ENCODE measurements around the gene DHRSX.
"Not testable (repeated sequence)": the region's sequence is repeated elsewhere in the genome, so short reads cannot be mapped to it uniquely, and the experiment has no call there.

The DHRSX gene

DNA sequence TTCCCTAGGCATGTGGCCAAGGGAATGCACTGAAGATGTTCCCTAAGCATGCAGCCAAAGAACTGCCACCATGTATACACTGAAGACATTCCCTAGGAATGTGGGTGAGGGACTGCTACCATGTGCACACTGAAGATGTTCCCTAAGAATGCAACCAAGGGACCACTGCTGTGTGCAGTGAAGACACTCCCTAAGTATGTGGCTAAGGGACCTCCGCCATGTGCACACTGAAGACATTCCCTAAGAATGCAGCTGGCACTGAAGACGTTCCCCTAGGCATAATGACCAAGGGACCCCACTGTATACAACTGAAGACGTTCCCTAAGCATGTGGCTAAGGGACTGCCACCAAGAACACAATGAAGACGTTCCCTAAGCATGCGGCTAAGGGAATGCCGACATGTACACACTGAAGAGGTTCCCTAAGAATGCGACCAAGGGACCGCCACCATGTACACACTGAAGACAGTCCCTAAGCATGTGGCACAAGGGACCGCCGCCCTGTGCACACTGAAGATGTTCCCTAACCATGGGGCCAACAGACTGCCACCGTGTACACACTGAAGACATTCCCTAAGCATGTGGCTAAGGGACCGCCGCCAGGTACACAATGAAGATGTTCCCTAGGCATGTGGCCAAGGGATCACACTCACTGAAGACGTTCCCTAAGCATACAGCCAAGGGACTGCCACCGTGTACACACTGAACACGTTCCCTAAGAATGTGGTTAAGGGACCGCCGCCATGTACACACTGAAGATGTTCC lies 25.6 kb downstream of the DHRSX start:
- no peak for DNase-seq (ENCODE audit: low spot score)

DNA sequence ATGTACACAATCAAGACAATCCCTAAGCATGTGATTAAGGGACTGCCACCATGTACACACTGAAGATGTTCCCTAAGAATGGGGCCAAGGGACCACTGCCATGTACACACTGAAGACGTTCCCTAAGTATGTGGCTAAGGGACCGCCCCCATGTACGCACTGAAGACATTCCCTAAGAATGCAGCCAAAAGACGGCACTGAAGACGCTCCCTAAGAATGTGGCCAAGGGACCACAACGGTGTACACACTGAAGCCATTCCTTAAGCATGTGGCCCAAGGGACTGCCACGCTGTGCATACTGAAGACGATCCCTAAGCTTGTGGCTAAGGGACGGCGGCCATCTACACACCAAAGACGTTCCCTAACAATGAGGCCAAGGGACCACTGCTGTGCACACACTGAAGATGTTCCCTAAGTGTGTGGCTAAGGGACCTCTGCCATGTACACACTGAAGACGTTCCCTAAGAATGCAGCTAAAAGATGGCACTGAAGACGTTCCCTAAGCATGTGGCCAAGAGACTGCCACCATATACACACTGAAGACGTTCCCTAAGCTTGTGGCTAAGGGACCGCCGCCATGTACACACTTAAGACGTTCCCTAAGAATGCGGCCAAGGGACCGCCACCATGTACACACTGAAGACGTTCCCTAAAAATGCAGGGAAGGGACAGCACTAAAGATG lies 26.4 kb downstream of the DHRSX start:
- no peak for DNase-seq (ENCODE audit: low spot score)

DNA sequence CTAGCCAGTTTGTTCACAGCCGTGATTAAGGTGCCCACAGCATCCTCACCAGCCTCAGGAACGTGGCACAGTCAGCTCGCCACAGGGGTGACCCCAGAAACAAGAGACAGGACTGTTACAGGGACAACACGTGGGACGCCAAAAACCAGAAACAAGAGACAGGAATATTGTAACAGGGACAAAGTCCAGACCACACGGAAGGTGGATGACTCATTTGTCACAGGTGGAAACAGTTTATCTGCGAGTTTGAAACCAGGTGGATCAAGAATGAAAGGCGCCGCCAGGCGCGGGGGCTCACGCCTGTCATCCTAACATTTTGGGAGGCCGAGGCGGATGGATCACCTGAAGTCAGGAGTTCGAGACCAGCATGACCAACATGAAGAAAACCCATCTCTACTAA lies 27.7 kb downstream of the DHRSX start:
- DNase-seq (ENCODE audit: low spot score) = not testable (repeated sequence)

DNA sequence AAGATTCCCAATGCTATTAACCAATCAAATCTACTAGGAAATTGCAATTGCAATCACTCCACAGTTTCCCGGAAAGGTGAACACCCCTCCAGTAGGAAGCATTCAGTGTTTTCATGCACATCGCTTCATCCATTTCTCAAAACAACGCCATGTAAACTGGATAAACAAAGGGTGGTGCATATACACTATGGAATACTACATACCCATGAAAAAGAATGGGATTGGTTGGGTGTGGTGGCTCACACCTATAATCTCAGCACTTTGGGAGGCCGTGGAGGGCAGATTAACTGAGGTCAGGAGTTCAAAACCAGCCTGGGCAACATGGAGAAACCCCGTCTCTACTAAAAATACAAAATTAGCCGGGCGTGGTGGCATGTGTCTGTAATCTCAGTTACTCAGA lies 29.1 kb downstream of the DHRSX start:
- DNase-seq (ENCODE audit: low spot score) = no peak

DNA sequence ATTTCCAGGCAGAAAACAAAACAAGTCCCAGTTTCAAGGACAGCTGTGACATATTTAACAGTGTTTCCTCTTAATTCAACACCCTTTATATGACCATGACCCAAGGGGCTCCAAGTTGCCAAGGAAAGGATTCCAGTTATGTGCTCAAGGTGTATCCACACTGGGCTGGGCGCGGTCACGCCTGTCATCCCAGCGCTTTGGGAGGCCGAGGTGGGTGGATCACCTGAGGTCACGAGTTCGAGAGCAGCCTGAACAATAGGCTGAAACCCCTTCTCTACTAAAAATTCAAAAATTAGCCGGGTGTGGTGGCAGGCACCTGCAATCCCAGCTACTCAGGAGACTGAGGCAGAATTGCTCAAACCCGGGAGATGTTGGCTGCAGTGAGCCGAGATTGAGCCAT lies 29.6 kb downstream of the DHRSX start:
- not testable (repeated sequence) for DNase-seq (ENCODE audit: low spot score)

DNA sequence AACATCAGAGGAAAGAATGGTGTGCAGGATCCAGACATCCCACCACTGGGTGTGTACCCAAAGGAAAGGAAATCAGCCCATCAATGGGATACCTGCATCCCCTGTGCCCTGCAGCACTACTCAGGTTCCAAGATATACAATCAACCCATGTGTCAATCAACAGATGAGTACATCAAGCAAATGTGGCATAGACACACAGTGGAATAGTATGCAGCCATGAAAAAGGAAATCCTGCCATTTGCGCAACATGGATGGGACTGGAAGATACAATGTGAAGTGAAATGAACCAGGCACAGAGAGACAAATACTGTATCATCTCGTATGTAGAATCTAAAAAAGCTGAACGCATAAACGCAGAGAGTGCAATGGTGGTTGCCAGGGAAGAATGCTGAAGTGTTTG lies 30.9 kb downstream of the DHRSX start:
- not testable (repeated sequence) for DNase-seq (ENCODE audit: low spot score)

DNA sequence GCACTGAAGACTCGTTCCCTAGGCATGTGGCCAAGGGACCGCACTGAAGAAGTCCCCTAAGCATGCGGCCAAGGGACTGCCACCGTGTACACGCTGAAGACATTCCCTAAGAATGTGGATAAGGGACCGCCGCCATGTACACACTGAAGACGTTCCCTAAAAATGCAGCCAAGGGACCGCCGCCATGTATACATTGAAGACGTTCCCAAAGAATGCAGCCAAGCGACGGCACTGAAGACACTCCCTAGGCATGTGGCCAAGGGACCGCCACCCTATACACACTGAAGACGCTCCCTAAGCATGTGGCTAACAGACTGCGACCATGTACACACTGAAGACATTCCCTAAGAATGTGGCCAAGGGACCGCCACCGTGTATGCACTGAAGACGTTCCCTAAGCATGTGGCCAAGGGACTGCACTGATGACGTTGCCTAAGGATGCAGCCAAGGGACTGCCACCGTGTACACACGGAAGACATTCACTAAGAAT lies 31.5 kb downstream of the DHRSX start:
- DNase-seq (ENCODE audit: low spot score) = no peak

DNA sequence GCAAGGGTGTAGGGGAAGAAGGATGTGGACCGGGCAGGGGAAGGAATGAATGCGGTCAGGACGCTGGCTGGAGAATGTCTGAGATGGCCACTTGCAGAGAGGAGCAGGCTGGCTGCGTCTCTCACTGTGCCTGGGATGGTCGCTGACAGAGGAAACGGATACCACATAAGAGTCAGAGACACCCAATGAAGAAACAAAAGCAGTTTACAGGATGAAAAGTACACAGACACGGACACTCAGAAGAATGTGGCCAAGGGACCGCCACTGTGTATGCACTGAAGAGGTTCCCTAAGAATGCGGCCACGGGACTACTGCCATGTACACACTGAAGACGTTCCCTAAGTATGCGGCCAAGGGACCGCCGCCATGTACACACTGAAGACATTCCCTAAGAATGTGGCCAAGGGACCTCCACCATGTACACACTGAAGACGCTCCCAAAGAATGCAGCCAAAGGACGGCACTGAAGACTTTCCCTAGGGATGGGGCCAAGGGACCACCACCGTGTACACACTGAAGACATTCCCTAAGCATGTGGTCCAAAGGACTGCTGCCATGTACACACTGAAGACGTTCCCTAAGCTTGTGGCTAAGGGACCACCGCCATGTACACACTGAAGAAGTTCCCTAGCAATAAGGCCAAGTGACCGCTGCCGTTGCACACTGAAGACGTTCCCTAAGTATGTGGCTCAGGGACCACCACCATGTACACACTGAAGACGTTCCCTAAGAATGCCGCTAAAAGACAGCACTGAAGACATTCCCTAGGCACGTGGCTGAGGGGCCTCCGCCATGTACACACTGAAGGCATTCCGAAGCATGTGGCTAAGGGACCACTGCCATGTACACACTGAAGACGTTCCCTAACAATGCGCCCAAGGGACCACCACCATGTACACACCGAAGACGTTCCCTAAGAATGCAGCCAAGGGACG lies 32.2 kb downstream of the DHRSX start:
- no peak for DNase-seq (ENCODE audit: low spot score)

DNA sequence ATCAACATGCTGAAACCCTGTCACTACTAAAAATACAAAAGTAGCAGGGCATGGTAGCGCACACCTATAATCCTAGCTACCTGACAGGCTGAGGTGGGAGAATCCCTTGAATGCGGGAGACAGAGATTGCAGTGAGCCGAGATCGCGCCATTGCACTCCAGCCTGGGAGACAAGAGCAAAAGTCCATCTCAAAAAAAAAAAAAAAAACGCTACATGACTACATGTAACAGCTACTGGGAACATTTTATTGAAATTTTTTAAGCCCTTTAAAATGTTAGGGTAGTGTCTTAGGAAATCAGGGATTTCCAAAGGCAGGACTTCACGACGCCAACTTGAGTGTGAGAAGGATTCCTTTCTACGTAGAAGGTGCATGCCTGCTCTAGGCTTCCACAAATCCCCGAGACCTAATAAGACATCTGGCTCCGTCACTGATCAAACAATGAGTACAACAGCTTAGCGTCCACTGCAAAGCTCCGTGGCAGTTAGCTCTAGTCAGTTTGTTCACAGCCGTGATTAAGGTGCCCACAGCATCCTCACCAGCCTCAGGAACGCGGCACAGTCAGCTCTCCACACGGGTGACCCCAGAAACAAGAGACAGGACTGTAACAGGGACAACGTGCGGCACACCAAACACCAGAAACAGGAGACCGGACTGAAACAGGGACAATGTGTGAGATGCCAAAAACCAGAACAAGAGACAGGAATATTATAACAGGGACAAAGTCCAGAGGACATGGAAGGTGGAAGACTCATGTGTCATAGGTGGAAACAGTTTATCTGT lies 33.7 kb downstream of the DHRSX start:
- no peak for DNase-seq (ENCODE audit: low spot score)

DNA sequence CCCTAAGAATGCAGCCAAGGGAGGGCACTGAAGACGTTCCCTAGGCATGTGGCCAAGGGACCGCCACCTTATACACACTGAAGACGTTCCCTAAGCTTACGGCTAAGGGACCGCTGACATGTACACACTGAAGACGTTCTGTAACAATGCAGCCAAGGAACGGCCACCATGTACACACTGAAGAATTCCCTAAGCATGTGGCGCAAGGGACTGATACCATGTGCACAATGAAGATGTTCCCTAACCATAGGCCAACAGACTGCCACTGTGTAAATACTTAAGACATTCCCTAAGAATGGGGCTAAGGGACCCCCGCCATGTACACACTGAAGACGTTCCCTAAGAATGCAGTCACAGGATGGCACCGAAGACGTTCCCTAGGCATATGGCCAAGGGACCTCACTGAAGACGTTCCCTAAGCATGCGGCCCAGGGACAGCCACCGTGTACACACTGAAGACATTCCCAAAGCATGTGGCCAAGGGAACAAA lies 36.1 kb downstream of the DHRSX start:
- DNase-seq (ENCODE audit: low spot score) = no peak

DNA sequence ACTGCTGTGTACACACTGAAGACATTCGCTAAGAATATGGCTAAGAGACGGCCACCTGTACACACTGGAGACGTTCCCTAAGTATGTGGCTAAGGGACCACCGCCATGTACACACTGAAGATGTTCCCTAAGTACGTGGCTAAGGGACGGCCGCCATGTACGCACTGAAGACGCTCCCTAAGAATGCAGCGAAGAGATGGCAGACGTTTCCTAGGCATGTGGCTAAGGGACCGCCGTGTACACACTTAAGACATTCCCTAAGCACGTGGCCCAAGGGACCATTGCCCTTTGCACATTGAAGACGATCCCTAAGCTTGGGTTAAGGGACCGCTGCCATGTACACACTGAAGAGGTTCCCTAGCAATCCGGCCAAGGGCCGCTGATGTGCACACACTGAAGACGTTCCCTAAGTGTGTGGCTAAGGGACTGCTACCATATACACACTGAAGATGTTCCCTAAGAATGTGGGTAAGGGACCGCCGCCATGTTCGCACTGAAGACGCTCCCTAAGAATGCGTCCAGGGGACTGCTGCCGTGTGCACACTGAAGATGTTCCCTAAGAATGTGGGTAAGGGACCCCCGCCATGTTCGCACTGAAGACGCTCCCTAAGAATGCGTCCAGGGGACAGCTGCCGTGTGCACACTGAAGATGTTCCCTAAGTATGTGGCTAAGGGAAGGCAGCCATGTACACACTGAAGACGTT lies 36.7 kb downstream of the DHRSX start:
- no peak for DNase-seq (ENCODE audit: low spot score)

DNA sequence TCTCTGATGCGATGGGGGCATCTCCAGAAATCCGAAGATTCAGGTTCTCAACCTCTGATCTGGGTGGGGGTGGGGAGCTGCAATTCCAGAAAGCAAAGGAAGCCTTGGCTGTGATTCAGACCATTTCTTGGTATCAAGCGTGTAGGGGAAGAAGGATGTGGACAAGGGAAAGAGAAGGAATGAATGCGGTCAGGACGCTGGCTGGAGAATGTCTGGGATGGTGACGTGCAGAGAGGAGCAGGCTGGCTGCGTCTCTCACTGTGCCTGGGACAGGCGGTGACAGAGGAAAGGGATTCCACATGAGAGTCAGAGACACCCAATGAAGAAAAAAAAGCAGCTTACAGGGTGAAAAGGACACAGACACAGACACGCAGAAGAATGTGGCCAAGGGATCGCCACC lies 37.3 kb downstream of the DHRSX start:
- DNase-seq (ENCODE audit: low spot score) = not testable (repeated sequence)

DNA sequence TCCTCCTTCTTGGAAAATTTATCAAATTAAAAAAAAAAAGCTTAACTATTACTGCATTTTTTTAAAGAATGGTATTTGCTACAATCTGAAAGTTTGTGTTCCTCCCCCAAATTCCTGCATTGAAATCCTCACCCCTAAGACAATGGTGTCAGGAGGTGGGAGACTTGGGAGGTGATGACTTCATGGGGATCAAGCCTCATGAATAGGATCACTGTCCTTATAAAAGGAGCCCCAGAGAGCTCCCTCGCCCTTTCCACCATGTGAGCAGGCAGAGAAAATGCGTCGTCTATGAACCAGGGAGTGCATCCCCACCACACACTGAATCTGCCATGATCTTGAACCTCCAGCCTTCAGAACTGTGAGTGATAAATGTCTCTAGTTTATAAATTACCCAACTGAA lies 38.0 kb downstream of the DHRSX start:
- no peak for DNase-seq (ENCODE audit: low spot score)

DNA sequence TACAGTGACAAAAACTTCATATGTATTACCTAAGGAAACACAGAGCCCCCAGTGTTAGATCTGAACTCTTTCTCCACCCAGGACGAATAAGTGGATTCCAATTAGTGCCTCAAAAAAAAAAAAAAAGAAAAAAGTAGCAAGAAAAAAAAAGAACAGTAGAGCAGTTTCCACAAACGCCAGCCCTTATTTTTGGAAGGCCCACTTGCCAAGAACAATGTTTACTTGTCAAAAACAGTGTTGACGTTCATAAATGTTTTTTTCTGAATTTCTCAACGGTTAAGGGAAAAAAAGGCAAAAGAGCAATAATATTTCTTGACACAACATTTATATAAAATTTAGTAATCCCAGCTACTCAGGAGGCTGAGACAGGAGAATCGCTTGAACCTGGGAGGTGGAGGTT lies 38.7 kb downstream of the DHRSX start:
- DNase-seq (ENCODE audit: low spot score) = no peak

DNA sequence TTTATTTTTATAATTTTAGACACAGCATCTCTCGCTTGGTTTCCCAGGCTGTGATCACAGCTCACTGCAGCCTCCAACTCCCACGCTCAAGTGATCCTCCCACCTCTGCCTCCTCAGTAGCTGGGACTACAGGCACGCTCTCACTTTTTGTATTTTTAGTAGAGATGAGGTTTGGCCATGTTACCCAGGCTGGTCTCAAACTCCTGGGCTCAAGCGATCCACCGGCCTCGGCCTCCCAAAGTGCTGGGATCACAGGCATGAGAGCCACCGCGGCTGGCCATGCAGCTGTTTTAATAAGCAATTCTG lies 39.1 kb downstream of the DHRSX start:
- no peak for DNase-seq (ENCODE audit: low spot score)

DNA sequence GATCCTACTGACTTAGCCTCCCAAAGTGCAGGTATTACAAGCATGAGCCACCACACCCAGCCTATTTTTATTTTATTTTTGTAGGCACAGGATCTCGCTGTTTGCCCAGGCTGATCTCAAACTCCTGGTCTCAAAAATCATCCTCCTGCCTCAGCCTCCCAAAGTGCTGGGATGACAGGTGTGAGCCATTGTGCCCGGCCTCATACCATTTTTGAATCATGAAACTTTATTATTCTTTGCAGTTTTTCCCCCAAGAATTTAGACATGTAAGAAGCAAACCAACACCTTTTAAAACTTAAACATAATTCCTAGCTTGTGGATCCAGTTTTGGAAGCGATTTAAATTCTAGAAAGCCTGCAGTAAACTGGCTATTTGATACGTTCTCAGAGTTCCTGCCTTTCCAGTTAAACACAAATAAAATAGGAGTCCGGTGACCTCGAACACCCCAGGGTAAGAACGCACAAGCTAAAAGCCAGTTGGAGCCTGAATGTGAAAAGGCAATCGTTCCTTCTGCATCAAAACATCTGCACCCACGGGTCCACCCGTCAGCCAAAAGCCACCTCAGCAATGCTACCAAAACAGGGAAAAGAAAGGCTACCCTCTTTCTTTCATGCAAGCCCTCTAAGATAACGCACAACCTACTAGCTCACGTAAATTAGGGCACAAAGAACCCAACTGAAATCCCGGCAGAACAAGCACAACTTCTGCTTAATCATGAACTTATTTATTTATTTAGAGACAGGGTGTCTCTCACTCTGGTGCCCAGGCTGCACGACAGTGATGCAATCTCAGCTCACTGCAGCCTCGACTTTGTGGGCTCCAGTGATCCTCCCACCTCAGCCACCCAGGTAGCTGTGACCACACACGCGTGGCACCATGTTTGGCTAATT lies 39.7 kb downstream of the DHRSX start:
- not testable (repeated sequence) for DNase-seq (ENCODE audit: low spot score)

DNA sequence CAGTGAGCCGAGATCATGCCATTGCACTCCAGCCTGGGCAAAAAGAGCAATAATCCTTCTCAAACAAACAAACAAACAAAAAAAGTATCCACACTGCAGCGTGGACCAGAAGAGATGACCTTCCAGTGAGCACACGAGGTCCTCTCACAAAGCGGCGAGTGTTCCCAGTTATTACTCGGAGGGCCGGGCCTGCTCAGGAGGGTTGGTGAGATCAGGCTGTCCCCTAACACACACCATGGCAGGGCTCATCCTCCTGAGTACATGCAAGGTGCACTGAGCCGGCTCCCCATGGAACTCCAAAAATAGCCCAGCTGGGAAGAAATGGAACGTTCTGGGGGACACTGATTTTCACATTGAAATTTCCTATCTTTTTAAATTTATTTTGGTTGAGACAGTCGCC lies 40.7 kb downstream of the DHRSX start:
- not testable (repeated sequence) for DNase-seq (ENCODE audit: low spot score)

DNA sequence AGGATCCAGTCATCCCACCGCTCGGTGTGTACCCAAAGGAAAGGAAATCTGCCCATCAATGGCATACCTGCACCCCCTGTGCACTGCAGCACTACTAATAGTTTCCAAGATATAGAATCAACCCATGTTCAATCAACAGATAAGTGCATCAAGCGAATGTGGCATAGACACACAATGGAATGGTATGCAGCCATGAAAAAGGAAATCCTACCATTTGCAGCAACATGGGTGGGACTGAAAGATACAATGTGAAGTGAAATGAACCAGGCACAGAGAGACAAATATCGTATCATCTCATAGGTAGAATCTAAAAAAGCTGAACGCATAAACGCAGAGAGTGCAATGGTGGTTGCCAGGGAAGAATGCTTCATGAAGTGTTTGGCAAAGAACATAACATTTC lies 42.5 kb downstream of the DHRSX start:
- no peak for DNase-seq (ENCODE audit: low spot score)

DNA sequence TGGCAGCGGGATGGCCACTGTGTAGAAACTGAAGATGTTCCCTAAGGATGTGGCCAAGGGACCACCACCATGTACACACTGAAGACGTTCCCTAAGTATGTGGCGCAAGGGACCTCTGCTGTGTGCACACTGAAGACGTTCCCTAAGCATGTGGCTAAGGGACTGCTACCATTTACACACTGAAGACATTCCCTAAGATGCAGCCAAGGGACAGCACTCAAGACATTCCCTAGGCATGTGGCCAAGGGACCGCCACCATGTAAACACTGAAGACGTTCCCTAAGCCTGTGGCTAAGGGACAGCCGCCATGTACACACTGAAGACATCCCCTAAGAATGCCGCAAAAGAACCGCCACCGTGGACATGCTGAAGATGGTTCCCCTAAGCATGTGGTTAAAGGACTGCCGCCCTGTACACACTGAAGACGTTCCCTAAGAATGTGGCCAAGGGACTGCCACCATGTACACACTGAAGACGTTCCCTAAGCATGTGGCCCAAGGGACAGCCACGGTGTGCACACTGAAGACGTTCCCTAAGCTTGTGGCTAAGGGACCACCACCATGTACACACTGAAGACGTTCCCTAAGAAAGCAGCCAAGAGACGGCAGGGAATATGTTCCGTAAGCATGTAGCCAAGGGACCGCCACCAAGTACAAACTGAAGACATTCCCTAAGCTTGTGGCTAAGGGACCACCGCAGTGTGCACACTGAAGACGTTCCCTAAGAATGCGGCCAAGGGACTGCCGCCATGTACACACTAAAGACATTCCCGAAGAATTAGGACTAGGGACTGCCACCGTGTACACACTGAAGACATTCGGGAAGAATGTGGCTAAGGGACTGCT lies 43.3 kb downstream of the DHRSX start:
- DNase-seq (ENCODE audit: low spot score) = no peak

Data from globus pallidus (tissue), 1 donor.